ENCODE measurements around the gene IL34. TPM values are rescaled to one million over a fixed set of nuclear protein-coding genes. Genes with fewer than 3 reads are reported as not detected.
A peak's percentile ranks its signal among the peaks of the same experiment; 100 is the strongest.

IL34 gene
- total and polyA plus RNA-seq, 2 of the 13 experiments (the other 11 are each of a cell fraction or from before 2014, with no cell fraction given), result 1.2 to 1.3 TPM

GRCh38 chr16:70691223-70692129 lies 45.1 kb downstream of the IL34 start (continued):
- TF ChIP-seq ZBTB4 (CRISPR knock-in tag; IDR thresholded peaks at IDR 0.05; ENCODE audit: borderline replicate concordance) (0 out of 2 replicates have a peak, but pooled peaks have one; percentile 41), ZNF747 (CRISPR knock-in tag; IDR thresholded peaks at IDR 0.05; ENCODE audit: borderline replicate concordance) (no peak), UBTF (CRISPR knock-in tag; IDR thresholded peaks at IDR 0.05) (peak; percentile 34; the same call in 1 of the 2 replicates), RXRB (CRISPR knock-in tag; IDR thresholded peaks at IDR 0.05; ENCODE audit: borderline replicate concordance) (peak; percentile 16; the same call in 1 of the 2 replicates), PAX8 (CRISPR knock-in tag; IDR thresholded peaks at IDR 0.05; ENCODE audit: borderline replicate concordance) (no peak), ZNF382 (CRISPR knock-in tag; IDR thresholded peaks at IDR 0.05; ENCODE audit: borderline replicate concordance) (no peak), IKZF4 (CRISPR knock-in tag; IDR thresholded peaks at IDR 0.05; ENCODE audit: borderline replicate concordance, low read depth, not compliant biosample characterization) (no peak), ZNF263 (CRISPR knock-in tag; IDR thresholded peaks at IDR 0.05) (peak; percentile 84), FOXA1 (IDR thresholded peaks at IDR 0.05) (no peak), FOXA1 (CRISPR knock-in tag; IDR thresholded peaks at IDR 0.05) (no peak), FOSL1 (CRISPR knock-in tag; IDR thresholded peaks at IDR 0.05; ENCODE audit: borderline replicate concordance) (no peak), ZNF691 (CRISPR knock-in tag; IDR thresholded peaks at IDR 0.05; ENCODE audit: borderline replicate concordance, low read depth) (no peak), ZBTB38 (CRISPR knock-in tag; IDR thresholded peaks at IDR 0.05) (no peak), FOXA3 (CRISPR knock-in tag; IDR thresholded peaks at IDR 0.05) (no peak), MYNN (CRISPR knock-in tag; IDR thresholded peaks at IDR 0.05; ENCODE audit: low read depth) (no peak), KDM5B (CRISPR knock-in tag; IDR thresholded peaks at IDR 0.05; ENCODE audit: borderline replicate concordance) (peak; percentile 51; the same call in 1 of the 2 replicates), HIC2 (CRISPR knock-in tag; IDR thresholded peaks at IDR 0.05; ENCODE audit: low read depth) (no peak), NFE2L2 (IDR thresholded peaks at IDR 0.05; ENCODE audit: low read length) (no peak)
